COLO829 (cell line): ENCODE measurements around the gene FAM120B.

ENCODE experiments used
- DNase-seq: peaks from one replicate; pipeline ENCODE4 v3.0.0; 2012; ENCODE audit warnings: low spot score

The FAM120B gene

DNA sequence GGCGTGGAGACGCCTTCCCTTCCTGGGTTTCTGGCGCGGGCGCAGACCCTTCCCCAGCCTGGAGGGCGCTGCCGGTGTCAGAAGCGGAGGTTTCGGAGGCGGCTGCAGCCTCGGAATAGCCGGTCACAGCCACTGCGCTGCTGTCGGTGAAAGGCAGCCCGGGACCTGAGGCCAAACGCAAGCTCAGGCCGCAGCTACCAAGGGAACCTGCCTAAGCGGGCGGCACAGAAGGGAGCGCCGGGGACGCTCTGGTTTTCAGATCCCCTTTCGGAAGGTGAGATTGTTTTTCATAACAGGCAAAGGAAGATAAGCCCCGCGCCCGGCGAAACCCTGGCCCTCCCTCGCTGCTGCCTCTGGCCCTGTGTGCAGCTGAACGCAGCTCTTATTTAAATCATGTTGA lies 116.5 kb downstream of the FAM120B start:
- no peak for DNase-seq

DNA sequence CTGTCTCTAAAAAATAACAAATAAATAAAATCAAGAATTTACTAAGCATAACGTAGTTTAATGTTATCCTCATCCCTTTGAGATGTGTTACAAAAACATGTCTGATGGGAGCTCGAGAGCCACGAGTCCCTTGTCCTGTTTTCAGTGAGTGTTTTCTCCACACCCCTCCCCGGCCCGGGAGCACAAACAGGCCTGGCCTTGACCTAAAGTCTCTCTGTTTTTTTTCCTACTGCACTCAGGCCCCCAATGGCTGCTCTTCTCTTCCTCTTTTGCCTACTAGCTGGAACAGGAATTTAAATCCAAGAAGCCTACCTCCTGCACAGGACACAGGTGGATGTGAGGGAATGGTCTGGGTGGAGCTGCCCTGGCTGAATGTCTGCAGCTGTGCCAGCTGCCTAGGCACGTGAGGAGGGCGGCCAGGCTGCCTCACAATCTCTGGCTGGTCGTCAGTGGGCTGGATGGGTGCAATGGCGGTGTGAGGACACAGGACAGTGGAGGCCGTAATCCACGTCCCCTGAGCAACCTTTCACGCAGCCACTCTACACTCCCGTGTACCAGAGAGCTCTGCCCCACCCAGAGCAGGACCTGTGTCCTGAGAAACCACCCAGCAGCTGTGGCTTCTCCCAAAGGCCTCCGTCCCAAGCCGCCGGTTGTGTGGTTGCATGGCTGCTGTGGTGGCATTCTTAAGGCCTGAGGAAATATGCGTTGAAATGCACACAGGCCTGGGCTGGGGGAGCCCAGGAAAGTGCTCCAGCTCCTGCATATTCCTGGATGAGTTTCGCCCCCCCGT lies 117.5 kb downstream of the FAM120B start:
- DNase-seq: no peak

GRCh38 chr6:170424604-170425126 lies 118.1 kb downstream of the FAM120B start:
- DNase-seq: no peak

GRCh38 chr6:170429450-170429849 lies 122.9 kb downstream of the FAM120B start:
- DNase-seq: no peak

- no peak for DNase-seq
These were observed 126.9 kb downstream of the FAM120B start for GRCh38 chr6:170433163-170434116.

GRCh38 chr6:170434117-170434820 lies 127.7 kb downstream of the FAM120B start:
- no peak for DNase-seq

DNA sequence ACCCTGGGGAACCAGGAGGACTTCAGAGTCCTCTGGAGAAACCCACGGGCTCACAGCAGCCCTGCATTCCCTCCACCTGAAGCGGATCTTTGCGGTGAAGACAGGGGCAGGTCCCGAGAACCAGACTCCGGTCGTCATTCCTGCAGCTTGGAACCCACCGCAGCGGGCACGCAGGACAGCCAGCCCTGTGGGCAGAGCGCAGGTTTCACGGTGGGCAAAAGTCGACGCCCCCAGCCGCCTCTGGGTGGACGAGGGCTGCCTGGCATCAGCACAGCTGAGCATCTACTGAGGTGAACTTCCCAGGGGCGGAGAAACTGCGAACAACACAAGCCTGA lies 128.2 kb downstream of the FAM120B start:
- DNase-seq: no peak

- DNase-seq: no peak
These were observed 129.2 kb downstream of the FAM120B start for GRCh38 chr6:170435766-170436165.

GRCh38 chr6:170436209-170436809 lies 129.8 kb downstream of the FAM120B start:
- DNase-seq: no peak

DNA sequence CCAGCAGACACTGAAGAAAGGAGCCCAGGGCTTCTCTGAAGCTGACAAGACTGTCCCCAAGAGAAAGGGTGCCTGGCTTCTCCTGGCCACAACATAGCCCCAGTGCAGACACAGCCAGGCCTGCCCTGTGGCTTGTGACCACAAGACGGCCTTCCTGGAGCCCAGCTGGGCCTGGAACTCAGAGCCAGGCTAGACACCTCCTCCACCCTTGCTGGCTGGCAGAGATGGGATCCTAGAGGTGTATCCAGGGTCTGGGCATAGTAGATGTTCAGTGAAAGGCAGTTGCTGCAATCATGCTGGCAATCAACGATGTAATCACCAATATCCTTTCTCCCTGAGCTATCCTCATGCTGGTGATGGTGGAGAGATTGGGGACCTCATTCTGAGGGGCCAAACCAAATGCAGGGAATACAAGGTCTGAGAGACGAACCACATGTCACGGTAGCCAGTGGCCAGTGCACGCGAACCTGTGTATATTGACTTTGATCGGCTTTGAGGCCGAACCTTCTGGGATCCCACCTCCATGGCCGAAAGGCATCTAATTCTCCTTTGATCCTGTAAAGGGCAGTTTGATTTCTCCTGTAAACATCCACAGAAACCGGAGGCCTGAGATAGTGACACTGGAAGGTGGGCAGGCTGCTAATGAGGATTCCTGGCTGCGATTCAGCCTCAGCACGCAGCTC lies 131.3 kb downstream of the FAM120B start:
- DNase-seq: no peak

DNA sequence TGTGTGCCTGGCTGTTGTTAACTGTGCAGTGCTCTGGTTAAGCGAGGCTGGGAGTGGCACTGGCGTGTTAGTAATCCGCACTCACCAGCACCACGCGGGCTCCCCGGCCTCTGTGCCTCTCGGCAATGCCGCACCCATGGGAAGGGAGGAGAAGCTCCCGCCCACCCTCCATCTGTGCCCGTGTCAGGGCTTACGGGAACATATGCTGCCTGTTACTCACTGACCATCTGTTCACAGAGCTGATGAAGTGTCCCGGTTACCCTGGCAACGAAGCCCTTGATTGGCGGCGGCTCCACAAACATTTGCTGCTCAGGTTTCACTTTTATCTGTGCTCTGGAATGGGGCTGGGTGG lies 131.8 kb downstream of the FAM120B start:
- DNase-seq: peak; percentile 77

- no peak for DNase-seq
These were observed 132.3 kb downstream of the FAM120B start for GRCh38 chr6:170438861-170439260.

DNA sequence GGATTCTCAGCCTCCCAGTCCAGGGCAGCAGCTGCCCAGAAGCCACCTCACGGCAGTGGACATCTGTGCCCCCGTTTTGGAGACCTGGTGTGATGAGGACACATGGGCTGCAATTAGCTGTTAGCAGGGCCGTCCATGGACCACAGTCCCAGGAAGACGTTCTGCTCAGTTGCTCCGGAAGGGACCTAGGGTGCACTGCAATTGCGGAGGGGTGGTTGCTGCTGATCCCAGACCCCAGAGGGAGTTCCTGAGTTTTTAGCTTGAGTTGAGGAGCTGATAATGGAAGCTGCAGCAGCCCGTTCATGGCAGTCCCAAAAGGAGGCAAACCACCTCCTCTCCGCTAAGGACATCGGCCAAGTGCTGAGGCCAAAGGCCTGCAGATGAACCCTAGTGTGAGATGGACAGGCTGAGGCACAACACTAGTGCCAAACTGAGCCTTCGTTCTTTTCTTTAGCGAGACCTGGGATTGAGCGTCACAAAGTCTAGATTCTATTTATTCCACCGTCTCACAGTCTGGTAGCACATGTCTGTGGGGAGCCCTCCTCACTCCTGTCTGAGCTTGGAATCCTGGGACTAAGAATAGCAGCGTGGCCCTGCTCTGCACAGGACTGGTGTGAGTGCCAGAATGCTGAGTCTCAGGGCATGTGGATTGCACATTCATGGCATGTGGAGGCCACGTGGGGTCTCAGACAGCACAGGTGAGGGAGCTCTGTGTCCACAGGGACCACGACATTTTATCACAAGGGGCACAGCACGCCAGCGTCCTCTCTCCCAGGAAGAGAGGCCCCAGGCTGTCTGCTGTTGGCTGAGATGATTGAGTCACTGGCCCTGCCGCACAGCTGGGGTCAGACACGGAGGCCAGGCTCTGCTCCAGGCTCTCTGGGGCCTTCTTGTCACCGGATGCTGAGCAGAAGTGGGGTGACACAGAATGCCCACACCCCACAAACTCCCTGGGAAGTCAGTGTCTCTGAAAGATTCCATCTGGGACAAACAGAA lies 133.1 kb downstream of the FAM120B start:
- no peak for DNase-seq

DNA sequence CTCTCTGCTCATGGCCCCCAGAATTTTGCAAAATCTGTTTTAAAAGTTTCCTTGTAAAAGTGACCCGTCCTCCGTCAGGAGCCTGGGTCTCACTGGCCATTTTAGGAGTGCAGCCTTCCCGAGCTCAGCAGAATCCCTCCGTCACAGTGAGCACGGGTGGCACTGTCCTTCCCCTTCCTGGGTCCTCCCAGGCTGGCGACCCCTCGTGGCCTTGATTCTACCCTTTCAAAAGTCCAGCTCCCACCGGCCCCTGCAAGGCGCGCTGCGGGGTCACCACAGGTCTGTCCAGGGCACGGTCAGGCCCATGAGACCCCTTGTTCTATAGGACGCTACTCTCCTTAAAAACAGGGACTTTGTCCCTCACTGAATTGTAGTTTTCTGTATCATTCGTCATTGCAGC lies 133.9 kb downstream of the FAM120B start:
- no peak for DNase-seq

- no peak for DNase-seq
These were observed 134.8 kb downstream of the FAM120B start for GRCh38 chr6:170441316-170441715.

GRCh38 chr6:170442596-170442995 lies 136.0 kb downstream of the FAM120B start:
- no peak for DNase-seq

- no peak for DNase-seq
These were observed 136.6 kb downstream of the FAM120B start for GRCh38 chr6:170443151-170443662.

DNA sequence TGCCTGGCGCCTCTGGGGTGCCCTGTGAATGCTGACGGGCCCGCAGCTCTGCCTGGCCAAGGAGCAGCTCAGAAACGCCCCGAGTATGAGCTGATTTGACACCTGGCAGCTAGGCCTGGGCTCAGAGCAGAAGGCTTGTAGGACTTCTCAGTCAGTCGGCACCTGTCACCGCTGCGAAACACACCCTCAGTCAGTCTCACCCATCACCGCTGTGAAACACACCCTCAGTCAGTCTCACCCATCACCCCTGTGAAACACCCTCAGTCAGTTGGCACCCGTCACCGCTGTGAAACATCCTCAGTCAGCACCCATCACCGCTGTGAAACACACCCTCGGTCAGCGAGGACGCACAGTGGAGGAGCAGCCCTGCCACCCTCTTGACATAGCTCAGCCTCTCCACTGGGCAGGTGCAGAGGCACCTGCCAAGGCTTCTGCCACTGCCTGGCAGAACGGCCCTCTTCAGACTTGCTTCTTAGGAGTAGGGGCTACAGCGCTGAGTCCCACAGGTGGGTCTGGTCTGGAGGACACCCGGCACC lies 137.6 kb downstream of the FAM120B start:
- no peak for DNase-seq

- no peak for DNase-seq
These were observed 138.3 kb downstream of the FAM120B start for GRCh38 chr6:170444811-170445211.

- DNase-seq: no peak
These were observed 138.9 kb downstream of the FAM120B start for GRCh38 chr6:170445487-170445886.
